ENCODE data around the gene CNOT11.

Gene CNOT11

DNA sequence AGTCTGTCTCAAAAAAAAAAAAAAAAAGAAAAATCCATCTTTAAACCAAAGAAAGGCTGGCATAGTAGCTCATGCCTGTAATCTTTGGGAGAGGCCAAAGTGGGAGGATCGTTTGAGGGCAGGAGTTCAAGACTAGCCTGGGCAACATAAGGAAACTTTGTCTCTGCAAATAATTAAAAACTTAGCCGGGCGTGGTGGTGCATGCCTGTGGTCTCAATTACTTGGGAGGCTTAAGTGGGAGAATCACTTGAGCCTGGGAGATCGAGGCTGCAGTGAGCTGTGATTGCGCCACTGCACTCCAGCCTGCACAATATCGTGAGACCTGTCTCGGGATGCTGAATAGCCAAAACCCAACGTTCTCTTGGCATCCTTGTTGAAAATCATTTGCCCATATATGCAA is 6.1 kb downstream of the CNOT11 start:
- H3K27me3 Mint-ChIP-seq: no peaks in the 10 kb centered on the region
- no peak overlapping the region for H3K4me3 Mint-ChIP-seq
- peak overlapping the region; percentile 7 for H3K27ac Mint-ChIP-seq
- H3K36me3 Mint-ChIP-seq: peaks cover 10% of the 10 kb centered on the region
- no peaks in the 10 kb centered on the region for H3K9me3 Mint-ChIP-seq (ENCODE audit: low read depth)
- H3K4me1 Mint-ChIP-seq (ENCODE audit: low read depth): peaks cover 64% of the 10 kb centered on the region

DNA sequence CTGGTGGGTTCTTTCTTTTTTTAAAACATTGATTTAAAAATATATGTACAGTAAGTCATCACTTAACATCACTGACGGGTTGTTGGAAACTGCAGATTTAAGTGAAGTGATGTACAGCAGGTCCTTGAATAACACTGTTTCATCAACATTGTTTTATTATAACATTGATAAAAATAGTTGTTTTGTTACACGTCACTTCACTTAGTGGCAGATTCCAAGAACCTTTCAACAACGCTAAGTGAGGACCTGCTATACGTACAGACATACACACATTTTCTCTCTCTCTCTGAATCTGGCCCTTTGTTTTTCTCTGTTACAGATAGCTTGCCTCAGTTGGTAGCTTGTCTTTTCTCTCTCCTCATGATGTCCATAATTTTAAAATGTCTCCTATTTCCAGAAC is 9.5 kb downstream of the CNOT11 start:
- Mint-ChIP-seq H3K4me1 (ENCODE audit: low read depth) (peaks cover 46% of the 10 kb centered on the region), H3K9me3 (ENCODE audit: low read depth) (no peaks in the 10 kb centered on the region), H3K27ac (peak overlapping the region; percentile 50), H3K36me3 (peaks cover 11% of the 10 kb centered on the region), H3K27me3 (no peaks in the 10 kb centered on the region), H3K4me3 (no peak overlapping the region)

DNA sequence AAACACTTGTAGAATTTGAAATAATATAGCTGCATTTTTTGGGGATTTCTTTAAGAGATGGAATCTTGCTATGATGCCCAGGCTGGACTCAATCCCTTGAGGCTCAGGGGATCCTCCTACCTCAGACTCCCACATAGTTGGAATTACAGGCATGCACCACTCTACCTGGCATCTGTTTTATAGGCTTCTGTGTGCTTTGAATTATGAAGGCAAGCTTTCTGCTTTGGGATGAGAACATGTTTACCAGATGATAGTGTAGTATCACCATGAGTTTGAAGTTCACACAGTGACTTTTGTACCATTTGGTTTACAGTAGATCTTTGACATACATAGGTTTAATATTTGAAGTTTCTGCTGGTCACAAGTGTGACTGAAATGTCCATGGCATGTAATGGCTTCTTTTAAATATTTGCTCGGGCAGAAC is 10.7 kb downstream of the CNOT11 start:
- Mint-ChIP-seq H3K4me3 (no peak overlapping the region), H3K4me1 (ENCODE audit: low read depth) (peaks cover 46% of the 10 kb centered on the region), H3K27ac (peak overlapping the region; percentile 77), H3K36me3 (peaks cover 8% of the 10 kb centered on the region), H3K27me3 (no peaks in the 10 kb centered on the region), H3K9me3 (ENCODE audit: low read depth) (no peaks in the 10 kb centered on the region)

DNA sequence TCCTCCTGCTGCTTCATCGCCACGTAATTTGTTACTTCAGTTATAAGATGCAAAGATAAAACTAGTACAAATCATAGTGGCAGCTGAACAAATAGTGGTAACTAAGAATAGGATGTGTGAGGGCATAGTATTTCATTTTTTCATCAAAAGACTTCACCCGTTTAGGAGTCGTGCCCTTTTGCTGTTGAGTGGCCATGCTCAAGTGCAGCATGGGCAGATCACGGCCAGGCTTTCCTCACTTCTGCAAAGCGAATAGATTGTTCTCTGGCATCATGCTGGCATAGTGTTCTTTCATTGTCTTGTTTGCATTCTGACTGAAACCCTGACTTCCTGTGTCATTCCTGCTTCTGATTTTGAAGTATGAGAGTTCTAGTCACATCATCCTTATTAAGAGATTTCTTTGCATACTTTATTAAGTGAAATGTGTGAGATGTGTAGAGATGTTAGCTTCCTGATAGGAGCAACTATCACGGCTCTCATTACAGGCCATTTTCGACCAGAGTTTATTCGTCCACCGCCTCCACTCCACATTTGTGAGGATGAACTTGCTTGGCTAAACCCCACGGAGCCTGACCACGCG is 11.8 kb downstream of the CNOT11 start:
- Mint-ChIP-seq H3K4me1 (ENCODE audit: low read depth) (peaks cover 38% of the 10 kb centered on the region), H3K27ac (peak overlapping the region; percentile 77), H3K4me3 (no peak overlapping the region), H3K27me3 (no peaks in the 10 kb centered on the region), H3K36me3 (peaks cover 5% of the 10 kb centered on the region), H3K9me3 (ENCODE audit: low read depth) (no peaks in the 10 kb centered on the region)

DNA sequence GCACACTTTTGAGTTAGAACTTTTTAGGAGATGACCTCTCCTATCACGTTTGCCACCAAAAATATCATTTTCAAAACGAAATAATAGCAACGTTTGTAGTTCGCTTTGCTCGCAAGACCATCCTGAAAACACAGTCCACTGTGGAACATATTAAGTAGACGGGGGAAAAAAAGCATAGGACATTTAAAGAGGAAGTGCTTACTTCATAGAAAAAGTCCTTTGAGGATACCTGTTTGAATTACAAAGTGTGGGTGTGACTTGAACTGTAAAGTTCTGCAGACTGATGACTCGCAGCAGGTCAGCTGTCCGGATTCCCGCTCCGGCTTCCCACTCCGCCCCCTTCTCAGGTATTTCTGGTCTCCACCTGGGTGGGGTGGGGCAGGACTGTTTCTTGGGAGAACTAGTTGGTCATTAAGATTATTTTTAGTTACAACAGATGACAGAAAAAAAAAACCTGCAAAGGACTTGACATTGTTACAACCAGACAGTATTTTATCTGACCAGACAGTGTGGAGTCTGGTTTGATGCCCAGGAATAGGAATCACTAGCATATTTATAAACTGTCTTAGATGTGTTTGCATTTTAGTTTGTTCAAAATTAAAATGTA is 13.3 kb downstream of the CNOT11 start:
- Mint-ChIP-seq H3K4me1 (ENCODE audit: low read depth) (peaks cover 43% of the 10 kb centered on the region), H3K36me3 (peaks cover 5% of the 10 kb centered on the region), H3K27ac (peak overlapping the region; percentile 8), H3K9me3 (ENCODE audit: low read depth) (no peaks in the 10 kb centered on the region), H3K27me3 (no peaks in the 10 kb centered on the region), H3K4me3 (no peak overlapping the region)

DNA sequence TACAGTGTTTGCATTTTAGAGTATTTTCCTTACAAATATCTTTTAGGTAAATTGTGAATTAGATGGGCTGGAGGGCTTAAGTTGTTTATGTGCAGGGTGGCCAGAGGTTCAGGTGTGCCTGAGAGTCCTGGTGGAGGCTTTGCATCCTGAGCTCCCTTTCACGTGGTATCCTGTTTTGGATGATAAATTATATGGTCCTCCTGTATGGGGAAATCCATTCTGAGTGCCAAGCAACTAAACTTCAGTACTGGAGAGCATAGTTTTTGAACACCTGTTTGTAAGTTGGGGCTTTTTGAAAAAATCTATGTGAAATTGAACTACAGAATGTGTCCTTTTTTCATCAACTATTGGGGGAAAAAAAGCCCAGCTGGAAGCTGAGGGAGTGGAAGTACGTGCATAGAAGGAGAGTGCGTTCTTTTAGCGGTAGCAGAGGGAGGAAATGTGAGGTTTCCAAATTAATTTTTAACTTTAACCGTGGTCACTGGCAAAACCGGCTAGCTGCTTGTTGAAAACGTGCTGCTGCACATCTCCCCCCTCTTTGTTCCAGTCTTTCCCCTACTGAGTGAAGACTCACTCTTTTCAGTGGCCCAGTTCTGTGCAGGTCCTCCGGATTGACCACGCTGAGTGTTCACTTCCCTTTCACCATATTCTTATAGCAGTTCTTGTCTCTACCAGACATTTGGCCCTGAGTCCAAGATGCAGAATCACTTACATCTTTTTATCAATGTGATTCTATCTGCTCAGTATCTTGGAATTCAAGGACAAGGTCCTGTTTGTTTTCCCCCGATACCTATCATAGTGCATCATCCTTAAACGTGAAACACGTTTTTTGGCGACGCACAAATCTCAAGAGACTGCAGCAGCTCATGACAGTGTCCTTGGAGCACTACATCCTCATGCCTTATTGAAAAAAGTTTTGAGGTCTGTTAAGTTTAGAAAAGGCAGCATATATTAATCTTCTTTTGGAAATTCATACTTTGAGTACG is 15.3 kb downstream of the CNOT11 start:
- no peak overlapping the region for H3K4me3 Mint-ChIP-seq
- no peaks in the 10 kb centered on the region for H3K27me3 Mint-ChIP-seq
- peaks cover 47% of the 10 kb centered on the region for H3K4me1 Mint-ChIP-seq (ENCODE audit: low read depth)
- peak overlapping the region; percentile 85 for H3K27ac Mint-ChIP-seq
- peaks cover 5% of the 10 kb centered on the region for H3K36me3 Mint-ChIP-seq
- H3K9me3 Mint-ChIP-seq (ENCODE audit: low read depth): no peaks in the 10 kb centered on the region

DNA sequence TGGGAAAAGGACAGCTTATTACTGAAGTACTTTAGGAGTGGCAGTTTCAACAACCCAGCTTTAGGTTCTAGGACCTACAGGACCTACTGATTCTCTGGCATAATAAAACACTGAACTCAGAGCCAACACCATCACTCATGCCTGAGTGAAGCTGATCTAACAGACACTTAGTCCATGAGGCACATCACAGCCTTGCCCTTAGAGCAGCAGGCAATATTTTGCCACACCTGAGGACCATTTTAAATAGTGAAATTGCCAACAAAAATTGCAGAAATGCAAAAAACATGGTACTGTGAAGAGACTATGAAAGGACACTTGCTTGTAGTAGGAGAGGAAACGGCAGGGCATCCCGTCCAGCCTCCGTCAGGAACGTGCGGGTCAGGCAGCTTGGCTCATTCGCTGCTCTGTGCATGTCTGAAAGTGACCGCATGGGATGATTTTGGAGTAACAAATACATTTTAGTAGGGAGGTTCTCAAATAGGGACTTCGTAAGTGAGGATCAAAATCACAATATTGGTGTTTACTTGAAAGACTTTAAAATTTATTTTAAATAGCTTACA is 18.1 kb downstream of the CNOT11 start:
- H3K4me3 Mint-ChIP-seq: no peak overlapping the region

DNA sequence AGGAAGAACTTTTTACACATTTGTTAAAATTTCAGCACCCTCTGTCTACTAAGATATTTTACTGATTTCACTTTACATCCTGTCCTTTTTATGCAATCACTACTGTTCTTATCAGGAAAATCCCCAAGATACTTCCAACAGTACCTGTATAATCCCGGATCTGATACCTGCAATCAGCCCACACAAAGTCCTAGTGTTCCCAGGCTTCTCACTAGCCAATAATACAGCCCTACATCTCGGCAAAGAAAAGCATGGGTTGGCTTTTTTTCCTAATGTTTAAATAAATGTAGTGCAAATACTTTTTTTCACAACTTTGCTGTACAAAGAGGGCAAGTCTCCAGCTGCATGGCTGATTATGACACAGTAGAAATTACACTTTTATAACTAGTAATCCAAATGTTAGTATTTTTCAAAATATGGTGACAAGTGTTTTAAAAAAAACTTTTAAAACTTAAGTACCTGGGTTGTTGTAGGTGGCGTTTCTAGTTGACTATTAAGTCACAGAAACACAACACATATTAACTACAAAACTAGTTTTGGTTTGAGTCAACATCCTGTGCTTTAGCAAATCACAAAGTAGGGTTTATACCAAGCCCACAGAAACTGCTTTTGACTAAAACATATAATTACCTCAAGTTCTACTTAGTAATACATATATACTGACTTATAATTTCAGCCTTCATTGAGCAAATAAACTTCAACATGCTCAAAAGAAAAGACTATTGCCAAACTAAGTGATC is 19.5 kb downstream of the CNOT11 start:
- Mint-ChIP-seq H3K36me3 (peaks cover 2% of the 10 kb centered on the region), H3K9me3 (ENCODE audit: low read depth) (no peaks in the 10 kb centered on the region), H3K4me1 (ENCODE audit: low read depth) (peaks cover 39% of the 10 kb centered on the region), H3K27ac (peak overlapping the region; percentile 79), H3K4me3 (no peak overlapping the region), H3K27me3 (no peaks in the 10 kb centered on the region)

More for the DNA sequence above, 18.1 kb downstream of the CNOT11 start:
- H3K27ac Mint-ChIP-seq: peak overlapping the region; percentile 74
- H3K36me3 Mint-ChIP-seq: peaks cover 5% of the 10 kb centered on the region
- H3K27me3 Mint-ChIP-seq: no peaks in the 10 kb centered on the region
- H3K4me1 Mint-ChIP-seq (ENCODE audit: low read depth): peaks cover 44% of the 10 kb centered on the region
- no peaks in the 10 kb centered on the region for H3K9me3 Mint-ChIP-seq (ENCODE audit: low read depth)

DNA sequence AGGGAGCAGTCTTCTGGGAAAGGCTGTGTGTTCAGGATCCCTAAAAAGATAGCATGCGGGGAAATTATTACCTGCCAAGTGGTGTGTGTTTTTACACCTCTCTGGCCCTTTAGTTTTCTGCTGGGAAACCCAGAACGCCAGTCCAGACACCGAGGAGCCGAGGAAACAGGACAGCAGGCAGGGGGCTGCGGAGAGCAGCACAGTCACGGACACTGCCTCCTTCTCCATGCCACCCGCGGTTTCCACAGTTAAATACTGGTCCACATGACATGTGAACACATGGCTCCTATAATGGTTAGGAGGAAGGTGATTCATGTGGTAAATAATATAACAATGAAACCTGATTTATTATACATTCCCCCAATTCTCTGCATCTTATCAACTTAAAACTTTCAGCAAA is 20.4 kb downstream of the CNOT11 start:
- H3K27me3 Mint-ChIP-seq: no peaks in the 10 kb centered on the region
- peak overlapping the region; percentile 78 for H3K27ac Mint-ChIP-seq
- H3K4me3 Mint-ChIP-seq: peak overlapping the region; percentile 14
- peaks cover 2% of the 10 kb centered on the region for H3K36me3 Mint-ChIP-seq
- H3K9me3 Mint-ChIP-seq (ENCODE audit: low read depth): no peaks in the 10 kb centered on the region
- peaks cover 34% of the 10 kb centered on the region for H3K4me1 Mint-ChIP-seq (ENCODE audit: low read depth)

DNA sequence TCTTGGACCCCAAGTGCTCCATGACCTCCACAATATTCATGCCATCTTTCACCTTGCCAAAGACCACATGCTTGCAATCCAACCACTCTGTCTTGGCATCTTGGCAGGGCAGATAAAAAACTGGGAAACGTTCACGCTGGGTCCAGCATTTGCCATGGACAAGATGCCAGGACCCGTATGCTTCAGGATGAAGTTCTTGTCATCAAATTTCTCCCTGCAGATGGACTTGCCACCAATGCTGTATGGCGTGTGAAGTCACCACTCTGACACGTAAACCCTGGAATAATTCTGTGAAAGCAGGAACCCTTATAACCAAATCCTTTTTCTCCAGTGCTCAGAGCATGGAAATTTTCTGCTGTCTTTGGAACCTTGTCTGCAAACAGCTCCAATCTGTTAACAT is 21.5 kb downstream of the CNOT11 start:
- Mint-ChIP-seq H3K9me3 (ENCODE audit: low read depth) (no peaks in the 10 kb centered on the region), H3K4me1 (ENCODE audit: low read depth) (peaks cover 30% of the 10 kb centered on the region), H3K27me3 (no peaks in the 10 kb centered on the region), H3K36me3 (peaks cover 2% of the 10 kb centered on the region), H3K4me3 (no peak overlapping the region), H3K27ac (peak overlapping the region; percentile 66)

DNA sequence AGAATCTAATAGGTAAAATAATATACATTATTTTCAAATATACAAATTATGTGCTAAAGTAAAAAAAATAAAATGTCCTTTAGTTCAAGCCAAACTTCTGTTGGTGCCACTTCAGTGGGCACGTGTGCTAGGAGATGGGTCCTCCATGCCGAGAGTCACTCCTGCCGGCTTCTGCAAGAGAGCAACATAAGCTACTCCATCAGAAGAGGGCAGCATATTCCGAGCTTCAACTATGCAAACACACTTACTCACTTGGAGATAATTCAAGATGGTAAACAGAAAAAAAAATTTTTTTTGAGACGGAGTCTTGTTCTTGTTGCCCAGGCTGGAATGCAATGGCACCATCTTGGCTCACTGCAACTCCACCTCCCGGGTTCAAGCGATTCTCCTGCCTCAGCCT is 24.4 kb downstream of the CNOT11 start:
- Mint-ChIP-seq H3K4me3 (no peak overlapping the region), H3K9me3 (ENCODE audit: low read depth) (no peaks in the 10 kb centered on the region), H3K36me3 (peaks cover 7% of the 10 kb centered on the region), H3K27ac (no peak overlapping the region), H3K27me3 (no peaks in the 10 kb centered on the region), H3K4me1 (ENCODE audit: low read depth) (peaks cover 26% of the 10 kb centered on the region)

DNA sequence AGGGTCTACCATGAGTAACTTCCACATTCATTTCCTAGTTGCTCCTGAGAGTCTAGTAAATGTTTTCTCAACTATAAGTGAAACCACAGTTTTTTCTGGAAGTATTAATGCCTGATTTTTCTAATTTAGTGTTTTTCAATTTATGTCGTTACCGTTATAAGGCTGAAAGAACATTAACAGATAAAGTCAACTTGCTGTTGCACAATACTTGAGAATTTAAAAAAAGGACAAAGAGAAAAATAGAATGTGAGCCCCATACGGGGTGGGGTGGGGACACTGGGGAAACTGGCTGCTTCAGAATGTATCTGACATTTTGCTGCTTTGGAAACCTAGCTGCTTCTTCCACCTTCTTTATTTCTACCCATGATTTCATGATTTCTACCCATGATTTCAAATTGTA is 26.2 kb downstream of the CNOT11 start:
- Mint-ChIP-seq H3K4me3 (no peak overlapping the region), H3K4me1 (ENCODE audit: low read depth) (peaks cover 19% of the 10 kb centered on the region), H3K36me3 (peaks cover 16% of the 10 kb centered on the region), H3K9me3 (ENCODE audit: low read depth) (no peaks in the 10 kb centered on the region), H3K27me3 (no peaks in the 10 kb centered on the region), H3K27ac (peak overlapping the region; percentile 41)

DNA sequence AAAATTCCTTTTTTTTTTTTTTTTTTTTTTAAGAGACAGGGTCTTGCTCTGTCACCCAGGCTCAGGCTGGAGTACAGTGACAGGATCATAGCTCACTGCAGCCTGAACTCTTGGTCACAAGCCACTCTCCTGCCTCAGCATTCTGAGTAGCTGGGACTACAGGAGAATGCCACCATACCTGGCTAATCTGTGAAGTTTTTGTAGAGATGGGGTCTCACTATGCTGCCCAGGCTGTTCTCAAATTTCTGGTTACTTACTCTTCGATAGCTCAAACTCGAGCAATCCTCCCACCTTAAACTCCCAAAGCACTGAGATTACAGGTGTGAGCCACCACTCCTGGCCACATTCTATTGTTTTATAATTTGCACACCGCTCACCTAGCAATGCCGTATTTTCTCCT is 28.8 kb downstream of the CNOT11 start:
- peak overlapping the region; percentile 28 for H3K27ac Mint-ChIP-seq
- no peak overlapping the region for H3K4me3 Mint-ChIP-seq

DNA sequence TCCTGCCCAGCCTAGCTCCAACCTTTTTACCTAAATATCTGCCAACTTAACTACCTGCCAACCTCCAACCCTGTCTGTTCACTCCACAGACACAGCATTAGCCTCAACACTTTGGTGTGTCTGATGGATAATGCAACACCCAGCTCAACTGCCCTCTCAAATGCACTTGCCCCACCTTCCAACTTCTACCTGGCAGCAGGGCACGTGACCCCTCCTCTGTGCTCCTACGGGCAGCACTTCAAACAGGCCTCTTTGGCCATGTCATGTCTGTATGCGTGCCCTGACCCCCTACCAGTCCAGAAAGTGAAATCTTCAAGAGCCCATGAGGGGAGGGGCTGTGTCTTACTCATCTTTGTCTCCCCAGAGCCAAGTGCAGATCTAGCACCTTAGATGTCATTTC is 30.3 kb downstream of the CNOT11 start:
- Mint-ChIP-seq H3K4me1 (ENCODE audit: low read depth) (peaks cover 30% of the 10 kb centered on the region), H3K27me3 (no peaks in the 10 kb centered on the region), H3K9me3 (ENCODE audit: low read depth) (no peaks in the 10 kb centered on the region), H3K27ac (peak overlapping the region; percentile 64), H3K4me3 (no peak overlapping the region), H3K36me3 (peaks cover 19% of the 10 kb centered on the region)

More for the DNA sequence above, 28.8 kb downstream of the CNOT11 start:
- Mint-ChIP-seq H3K27me3 (no peaks in the 10 kb centered on the region), H3K9me3 (ENCODE audit: low read depth) (no peaks in the 10 kb centered on the region), H3K4me1 (ENCODE audit: low read depth) (peaks cover 27% of the 10 kb centered on the region), H3K36me3 (peaks cover 19% of the 10 kb centered on the region)
